Lung (tissue), 16 donors: ENCODE data around the gene UQCRC2. TPM values are rescaled to one million over a fixed set of nuclear protein-coding genes. Genes with fewer than 3 reads are reported as not detected.
"Not testable (repeated sequence)": the region's sequence is repeated elsewhere in the genome, so short reads cannot be mapped to it uniquely, and the experiment has no call there.

ENCODE experiments used
- ATAC-seq: fragments of 200-7000 bp; cut with Tn5 transposase; one replicate; pipeline ENCODE4 v1.9.1; 2020; ENCODE audit warnings: moderate number of reproducible peaks; ENCODE audit not compliant: insufficient read depth, low FRiP score
- DNase-seq, 3 donors: peaks; one replicate each; pipeline ENCODE4 v3.0.0-alpha.2; 2013 to 2017
- H3K27ac ChIP-seq, 2 donors: one replicate each; pipeline ENCODE4 v1.5.1; 2013; ENCODE audit warnings: mild to moderate bottlenecking in 2 of 2, moderate library complexity in 2 of 2, control low read depth in 1 of 2, inconsistent platforms in 1 of 2, low read depth in 1 of 2, low read length in 1 of 2
- H3K27me3 ChIP-seq, 3 donors: one replicate each; pipeline ENCODE4 v1.5.1; 2013; ENCODE audit warnings: low read length in 2 of 3; ENCODE audit not compliant: control insufficient read depth in 3 of 3, insufficient read depth in 3 of 3
- H3K36me3 ChIP-seq, 4 donors: one replicate each; pipeline ENCODE4 v1.5.1; 2013; ENCODE audit warnings: low read length in 4 of 4, mild to moderate bottlenecking in 1 of 4, moderate library complexity in 1 of 4; ENCODE audit not compliant: control insufficient read depth in 4 of 4, insufficient read depth in 4 of 4
- H3K4me1 ChIP-seq, 5 donors: one replicate each; pipeline ENCODE4 v1.5.1; 2013; ENCODE audit warnings: low read length in 5 of 5, mild to moderate bottlenecking in 2 of 5, moderate library complexity in 1 of 5; ENCODE audit not compliant: control insufficient read depth in 5 of 5, insufficient read depth in 5 of 5
- H3K4me3 ChIP-seq: one replicate; pipeline ENCODE4 v1.5.1; 2013; ENCODE audit warnings: mild to moderate bottlenecking, control low read depth, moderate library complexity
- H3K9ac ChIP-seq, 2 donors: one replicate each; pipeline ENCODE4 v1.5.1; 2013; ENCODE audit warnings: low read length in 2 of 2, control low read depth in 1 of 2; ENCODE audit not compliant: insufficient read depth in 1 of 2
- H3K9me3 ChIP-seq, 4 donors: one replicate each; pipeline ENCODE4 v1.5.1; 2013; ENCODE audit warnings: low read length in 3 of 4, mild to moderate bottlenecking in 1 of 4, moderate library complexity in 1 of 4; ENCODE audit not compliant: control insufficient read depth in 4 of 4, insufficient read depth in 3 of 4
- CTCF ChIP-seq: IDR thresholded peaks from 2 replicates; pipeline ENCODE4 v1.5.1; 2012; ENCODE audit warnings: mild to moderate bottlenecking; ENCODE audit errors: control extremely low read depth, extremely low read depth
- WGBS, 2 donors: extraction: QIAGEN DNeasy Blood & Tissue Kit; methylation state at CpG; one replicate each; pipeline ENCODE4 v1.1.7; 2013; 5-methylcytosine and 5-hydroxymethylcytosine counted together
- long read RNA-seq, 5 donors: transcript quantifications; one replicate each; lab custom pipeline, GENCODE V29; 2026
- polyA plus RNA-seq, 2 donors: library from polyadenylated mRNA; stranded (reverse); fragments of 200-250 nt; gene quantifications; one replicate each; pipeline ENCODE4 v1.2.1, GENCODE V29; 2013
- total RNA-seq, 2 donors: library from RNA; depleted of rRNA in 1 of 2; stranded (reverse); fragments of >200 nt in 1 of 2; gene quantifications; one replicate each; pipeline ENCODE4 v1.2.1, GENCODE V29; 2014 to 2021
- donor health status: control.
- donor health status: control.
- donor health status: Bipolar disorder and iron deficiency.
- donor health status: healthy.
- donor health status: DM: yes; HTN: yes; CAD: no.

The UQCRC2 gene
- total RNA-seq (100 to 1,000 TPM; 166 to 196 TPM), polyA plus RNA-seq (100 to 1,000 TPM in 1 of 2 donors, 10 to 100 TPM in 1; 69.3 to 127 TPM)
- long read RNA-seq, donor 1, transcript UQCRC2-203 (2 exons, 699 nt), result minor isoform, 33 of 129 reads
- long read RNA-seq, donor 1, transcript UQCRC2-201 (14 exons, 2,615 nt), result major isoform, 49 of 129 reads
- long read RNA-seq, donor 1, partial matches to known transcripts, result 45 of 129 reads
- long read RNA-seq, donor 1, other reads (novel, unspliced or antisense), result 0 of 129 reads
- long read RNA-seq, donor 2, transcript UQCRC2-201 (14 exons, 2,615 nt), result major isoform, 17 of 28 reads
- long read RNA-seq, donor 2, transcript UQCRC2-203 (2 exons, 699 nt), result minor isoform, 11 of 28 reads
- long read RNA-seq, donor 2, partial matches to known transcripts, result 0 of 28 reads
- long read RNA-seq, donor 2, other reads (novel, unspliced or antisense), result 0 of 28 reads
- long read RNA-seq, donor 3, transcript UQCRC2-201 (14 exons, 2,615 nt), result major isoform, 24 of 47 reads
- long read RNA-seq, donor 3, transcript UQCRC2-203 (2 exons, 699 nt), result minor isoform, 12 of 47 reads
- long read RNA-seq, donor 3, partial matches to known transcripts, result 9 of 47 reads
- long read RNA-seq, donor 3, other reads (novel, unspliced or antisense), result 0 of 47 reads
- long read RNA-seq, donor 4, transcript UQCRC2-203 (2 exons, 699 nt), result minor isoform, 7 of 21 reads
- long read RNA-seq, donor 4, transcript UQCRC2-201 (14 exons, 2,615 nt), result major isoform, 9 of 21 reads
- long read RNA-seq, donor 4, partial matches to known transcripts, result 5 of 21 reads
- long read RNA-seq, donor 4, other reads (novel, unspliced or antisense), result 0 of 21 reads
- long read RNA-seq, donor 5, transcript UQCRC2-203 (2 exons, 699 nt), result minor isoform, 33 of 128 reads
- long read RNA-seq, donor 5, transcript UQCRC2-201 (14 exons, 2,615 nt), result major isoform, 62 of 128 reads
- long read RNA-seq, donor 5, partial matches to known transcripts, result 32 of 128 reads
- long read RNA-seq, donor 5, other reads (novel, unspliced or antisense), result 0 of 128 reads

- ATAC-seq, result peak; percentile 97
- Histone ChIP-seq H3K36me3 (peaks cover 2 to 10% (median 4%) of the 10 kb centered on the region in 4 donors), H3K9me3 (no peaks in the 10 kb centered on the region), H3K27ac (peak within 1 kb of the TSS; percentile 93 to 94), H3K4me1 (peaks cover 3 to 23% (median 12%) of the 10 kb centered on the region in 5 donors), H3K9ac (peak within 1 kb of the TSS; percentile 84 to 93), H3K4me3 (peak within 1 kb of the TSS; percentile 93), H3K27me3 (no peaks in the 10 kb centered on the region)
- peak; percentile 90 to 97 (median 96) for DNase-seq
- TF ChIP-seq CTCF, result no peak
- WGBS, 2 donors, result 0% methylated on average over 41 of the region's 41 CpGs
Observed at GRCh38 chr16:21952793-21953540, at the start of gene UQCRC2. Gene UQCRC2 (plus strand): TSS chr16:21953361. CDS start chr16:21953424, 63 bp downstream.

DNA sequence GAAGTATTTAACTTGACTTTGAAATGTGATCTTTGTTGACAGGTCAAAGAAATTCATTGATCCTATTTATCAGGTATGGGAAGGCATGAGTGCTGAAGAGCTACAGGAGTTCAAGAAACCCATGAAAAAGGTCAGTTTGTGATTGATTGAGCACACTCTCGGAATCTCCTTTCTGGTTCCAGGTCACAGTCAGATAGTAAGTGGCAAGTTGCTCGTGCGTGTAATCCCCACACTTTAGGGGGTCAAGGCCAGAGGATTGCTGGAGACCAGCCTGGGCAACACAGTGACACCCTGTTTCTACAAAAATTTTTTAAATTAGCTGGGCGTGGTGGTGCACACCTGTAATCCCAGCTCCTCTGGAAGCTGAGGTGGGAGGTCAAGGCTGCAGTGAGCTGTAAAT, 20.5 kb upstream of the UQCRC2 start:
- H3K9ac ChIP-seq, H3K9me3 ChIP-seq, DNase-seq, ATAC-seq, H3K27me3 ChIP-seq, H3K4me3 ChIP-seq, H3K36me3 ChIP-seq, H3K27ac ChIP-seq, H3K4me1 ChIP-seq: not testable (repeated sequence)
- 85 to 87% methylated on average over 3 to 4 of the region's 4 CpGs for WGBS, 2 donors

- H3K9ac ChIP-seq, H3K9me3 ChIP-seq, H3K4me1 ChIP-seq, H3K36me3 ChIP-seq, H3K27me3 ChIP-seq, H3K4me3 ChIP-seq, H3K27ac ChIP-seq, DNase-seq, ATAC-seq: not testable (repeated sequence)
- 57 to 63% methylated on average over 4 of the region's 4 CpGs for WGBS, 2 donors
Observed at GRCh38 chr16:21933316-21933715, 19.8 kb upstream of the UQCRC2 start.

DNA sequence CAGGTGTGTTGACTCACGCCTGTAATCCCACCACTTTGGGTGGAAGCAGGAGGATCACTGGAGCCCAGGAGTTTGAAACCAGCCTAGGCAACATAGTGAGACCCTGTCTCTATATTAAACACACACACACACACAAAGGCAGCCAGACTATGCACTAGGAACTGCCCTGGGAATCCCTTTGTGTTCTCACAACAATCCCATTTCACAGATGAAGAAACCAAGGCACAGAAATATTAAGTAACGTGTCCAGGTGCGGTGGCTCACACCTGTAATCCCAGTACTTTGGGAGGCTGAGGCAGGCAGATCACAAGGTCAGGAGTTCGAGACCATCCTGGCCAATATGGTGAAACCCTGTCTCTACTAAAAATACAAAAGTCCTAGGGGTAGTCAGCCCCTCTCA, 19.4 kb upstream of the UQCRC2 start:
- H3K9ac ChIP-seq, H3K4me1 ChIP-seq, ATAC-seq, H3K27me3 ChIP-seq, H3K36me3 ChIP-seq, H3K27ac ChIP-seq, H3K4me3 ChIP-seq, DNase-seq, H3K9me3 ChIP-seq: not testable (repeated sequence)
- WGBS, 2 donors, result 88 to 91% methylated on average over 3 to 4 of the region's 4 CpGs

GRCh38 chr16:21936216-21936615, 16.9 kb upstream of the UQCRC2 start:
- not testable (repeated sequence) for H3K4me3 ChIP-seq, H3K27me3 ChIP-seq, ATAC-seq, H3K27ac ChIP-seq, H3K9ac ChIP-seq, H3K4me1 ChIP-seq, H3K9me3 ChIP-seq, H3K36me3 ChIP-seq, DNase-seq
- WGBS, 2 donors, result 73% methylated on average over 6 of the region's 6 CpGs
